AG10803 (cell line): Measurements from ENCODE around the gene GDF7.

Source experiments
- DNase-seq: peaks from one replicate; pipeline ENCODE4 v3.0.0; 2010; ENCODE audit warnings: low read depth
- H3K4me3 ChIP-seq: 2 replicates; pipeline ENCODE4 v1.5.1; 2011; ENCODE audit warnings: mild to moderate bottlenecking, low read length, control low read depth
- CTCF ChIP-seq: conservative IDR thresholded peaks from 2 replicates; pipeline ENCODE4 v1.5.1; 2011; ENCODE audit warnings: mild to moderate bottlenecking, low read length, control low read depth, inconsistent platforms

The GDF7 gene

GRCh38 chr2:20666304-20667150 is at the start of gene GDF7:
TSS of gene GDF7 (plus strand) at chr2:20667144. CDS start at chr2:20667240, 96 bp downstream.
- peak within 1 kb of the TSS; percentile 38 for H3K4me3 ChIP-seq
- no peak for TF ChIP-seq CTCF
- no peak for DNase-seq

GRCh38 chr2:20617892-20618467 is 49.0 kb upstream of the GDF7 start:
- peak; percentile 61 for TF ChIP-seq CTCF
- peak; percentile 99 for DNase-seq

GRCh38 chr2:20618468-20618885 is 48.5 kb upstream of the GDF7 start:
- no peak overlapping the region for H3K4me3 ChIP-seq
- DNase-seq: peak; percentile 67
- TF ChIP-seq CTCF: no peak

More at GRCh38 chr2:20617892-20618467, 49.0 kb upstream of the GDF7 start:
- no peak overlapping the region for H3K4me3 ChIP-seq

- no peak for DNase-seq
- TF ChIP-seq CTCF: no peak
- H3K4me3 ChIP-seq: no peak overlapping the region
These were observed 47.9 kb upstream of the GDF7 start for GRCh38 chr2:20618886-20619521.

- no peak for DNase-seq
- TF ChIP-seq CTCF: no peak
- no peak overlapping the region for H3K4me3 ChIP-seq
These were observed 47.3 kb upstream of the GDF7 start for GRCh38 chr2:20619624-20620024.

- no peak overlapping the region for H3K4me3 ChIP-seq
- no peak for TF ChIP-seq CTCF
- DNase-seq: no peak
These were observed 46.7 kb upstream of the GDF7 start for GRCh38 chr2:20620271-20620681.
